BJ (cell line): ENCODE measurements around the gene JPT1. TPM values are rescaled to one million over a fixed set of nuclear protein-coding genes. Genes with fewer than 3 reads are reported as not detected.

Source experiments
- CTCF ChIA-PET: fragments of 350-600 bp; formaldehyde crosslinking; extraction: SDS; loops from one replicate; lab custom pipeline; 2021; ENCODE audit warnings: antibody characterized with exemption, inconsistent platforms; lab: Yijun Ruan, JAX
- POLR2A ChIA-PET: fragments of 300-600 bp; sonication (Branson Sonifier 250); formaldehyde crosslinking; extraction: SDS; loops from one replicate; lab custom pipeline; 2021; ENCODE audit warnings: antibody characterized with exemption; lab: Charles Lee
- DNase-seq: peaks from one replicate; pipeline ENCODE4 v3.0.0-alpha.2; 2011; ENCODE audit warnings: low read depth
- H3K27me3 ChIP-seq: 2 replicates; pipeline ENCODE4 v1.6.0; 2011; ENCODE audit warnings: low read length; ENCODE audit not compliant: control insufficient read depth, insufficient read depth
- H3K36me3 ChIP-seq: 2 replicates; pipeline ENCODE4 v1.5.1; 2011; ENCODE audit warnings: low read length; ENCODE audit not compliant: control insufficient read depth, insufficient read depth
- H3K4me3 ChIP-seq: 2 replicates; pipeline ENCODE4 v1.5.1; 2011; ENCODE audit warnings: low read depth, mild to moderate bottlenecking, control low read depth, low read length
- polyA plus RNA-seq: library from polyadenylated mRNA; depleted of rRNA; stranded (reverse); fragments of >200 nt; gene quantifications from 2 replicates; pipeline ENCODE4 v1.2.3, GENCODE V29; 2011
- TF ChIP-seq, protein P1 (sequence below): IDR thresholded peaks from 2 replicates; pipeline ENCODE4 v1.5.1; 2011; ENCODE audit warnings: low read depth, mild to moderate bottlenecking, control low read depth, inconsistent platforms, low read length, moderate library complexity; ENCODE audit not compliant: insufficient read depth

The JPT1 gene
- polyA plus RNA-seq, 1 experiment = 111 TPM

GRCh38 chr17:75125984-75126383 is 28.3 kb downstream of the JPT1 start:
- Histone ChIP-seq H3K4me3 (no peak overlapping the region), H3K27me3 (no peaks in the 10 kb centered on the region), H3K36me3 (peaks cover 16% of the 10 kb centered on the region)
- ChIA-PET POLR2A (no interaction called here), CTCF (interaction anchor here (6.9 kb wide), 1 partner anchor 12 kb away, joined by 49 read pairs; no protein-coding TSS in a partner anchor)
- DNase-seq = no peak
- TF ChIP-seq, protein P1, sequence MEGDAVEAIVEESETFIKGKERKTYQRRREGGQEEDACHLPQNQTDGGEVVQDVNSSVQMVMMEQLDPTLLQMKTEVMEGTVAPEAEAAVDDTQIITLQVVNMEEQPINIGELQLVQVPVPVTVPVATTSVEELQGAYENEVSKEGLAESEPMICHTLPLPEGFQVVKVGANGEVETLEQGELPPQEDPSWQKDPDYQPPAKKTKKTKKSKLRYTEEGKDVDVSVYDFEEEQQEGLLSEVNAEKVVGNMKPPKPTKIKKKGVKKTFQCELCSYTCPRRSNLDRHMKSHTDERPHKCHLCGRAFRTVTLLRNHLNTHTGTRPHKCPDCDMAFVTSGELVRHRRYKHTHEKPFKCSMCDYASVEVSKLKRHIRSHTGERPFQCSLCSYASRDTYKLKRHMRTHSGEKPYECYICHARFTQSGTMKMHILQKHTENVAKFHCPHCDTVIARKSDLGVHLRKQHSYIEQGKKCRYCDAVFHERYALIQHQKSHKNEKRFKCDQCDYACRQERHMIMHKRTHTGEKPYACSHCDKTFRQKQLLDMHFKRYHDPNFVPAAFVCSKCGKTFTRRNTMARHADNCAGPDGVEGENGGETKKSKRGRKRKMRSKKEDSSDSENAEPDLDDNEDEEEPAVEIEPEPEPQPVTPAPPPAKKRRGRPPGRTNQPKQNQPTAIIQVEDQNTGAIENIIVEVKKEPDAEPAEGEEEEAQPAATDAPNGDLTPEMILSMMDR = no peak

DNA sequence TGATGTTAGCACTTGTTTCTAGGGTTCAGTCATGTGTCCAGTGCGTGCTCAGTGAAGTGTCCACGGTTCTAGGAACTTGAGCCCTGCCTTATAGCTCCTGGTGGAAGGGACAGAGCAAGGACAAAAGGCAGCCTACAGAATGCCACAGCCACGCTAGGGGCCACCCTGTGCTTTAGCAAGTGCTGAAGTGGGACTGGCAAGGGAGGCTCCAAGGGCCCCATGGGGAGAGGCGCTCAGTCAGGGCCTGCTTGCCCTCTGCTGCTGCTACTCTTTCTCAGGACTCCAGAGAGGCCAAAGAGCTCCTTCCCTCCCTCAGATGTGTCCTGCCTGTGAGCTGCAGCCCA is 29.5 kb downstream of the JPT1 start:
- POLR2A ChIA-PET = no interaction called here
- CTCF ChIA-PET = interaction anchor here (1.6 to 6.9 kb wide), 2 partner anchors 11 to 167 kb away, joined by 6 to 49 read pairs; no protein-coding TSS in a partner anchor
- Histone ChIP-seq H3K27me3 (no peaks in the 10 kb centered on the region), H3K36me3 (peaks cover 14% of the 10 kb centered on the region), H3K4me3 (no peak overlapping the region)
- no peak for DNase-seq
- TF ChIP-seq, protein P1 = no peak

DNA sequence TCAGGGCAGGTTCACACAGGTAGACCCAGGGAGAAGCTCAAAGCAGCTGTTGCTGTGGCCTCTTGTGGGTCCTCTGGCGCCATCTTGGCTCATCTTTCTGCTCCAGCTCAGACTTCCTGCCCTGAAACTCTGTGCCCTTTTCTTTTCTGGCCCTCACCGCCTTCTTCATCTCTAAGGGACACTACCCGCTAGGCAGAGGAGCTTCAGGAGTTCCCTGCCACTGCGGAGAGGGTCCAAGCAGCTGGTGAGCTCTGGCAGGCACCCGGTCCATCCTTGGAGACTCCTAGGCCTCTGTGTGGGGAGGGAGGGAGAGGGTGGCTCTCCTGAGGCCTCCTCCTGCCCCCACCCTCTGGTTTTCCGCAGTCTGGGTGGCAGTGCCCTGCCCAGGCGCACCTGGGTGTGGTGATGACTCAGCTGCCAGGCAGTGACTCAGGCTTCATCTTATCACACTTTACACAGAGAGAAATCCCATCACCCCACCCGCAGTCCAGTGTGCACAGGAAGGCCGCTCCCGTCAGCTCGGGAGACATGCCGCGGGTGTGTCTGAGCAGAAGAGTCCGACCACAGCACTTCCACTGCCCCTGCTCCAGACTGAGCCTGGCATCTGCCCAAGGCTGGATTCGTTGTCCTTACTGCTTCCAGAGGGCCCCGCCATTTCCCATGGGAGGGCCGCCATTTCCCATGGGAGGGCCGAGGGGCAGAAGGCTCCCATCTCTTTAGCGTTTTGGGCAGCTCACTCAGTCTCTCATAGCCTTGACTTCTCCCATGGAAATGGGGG is 30.1 kb downstream of the JPT1 start:
- POLR2A ChIA-PET = no interaction called here
- CTCF ChIA-PET = interaction anchor here (0.6 to 6.9 kb wide), 5 partner anchors 10 to 166 kb away, joined by 3 to 49 read pairs (median 4); no protein-coding TSS in a partner anchor
- H3K4me3 ChIP-seq = no peak overlapping the region
- TF ChIP-seq, protein P1 = no peak
- DNase-seq = no peak
- no peaks in the 10 kb centered on the region for H3K27me3 ChIP-seq
- H3K36me3 ChIP-seq = peaks cover 10% of the 10 kb centered on the region

- CTCF ChIA-PET = interaction anchor here (1.8 to 5.4 kb wide), 3 partner anchors 12 to 48 kb away, joined by 9 to 47 read pairs (median 34); partner anchors contain the start of gene NT5C
- Histone ChIP-seq H3K36me3 (peaks cover 7% of the 10 kb centered on the region), H3K4me3 (no peak overlapping the region), H3K27me3 (no peaks in the 10 kb centered on the region)
- TF ChIP-seq, protein P1 = no peak
- no peak for DNase-seq
- POLR2A ChIA-PET = interaction anchor here (0.6 kb wide), 1 partner anchor 33 kb away, joined by 3 read pairs; no protein-coding TSS in a partner anchor
These were observed 36.0 kb downstream of the JPT1 start for GRCh38 chr17:75118307-75118706.

- DNase-seq = no peak
- TF ChIP-seq, protein P1 = no peak
- ChIA-PET POLR2A (no interaction called here), CTCF (interaction anchor here (0.6 to 5.9 kb wide), 5 partner anchors 11 to 159 kb away, joined by 3 to 78 read pairs (median 9); partner anchors contain the start of gene NT5C)
- no peaks in the 10 kb centered on the region for H3K27me3 ChIP-seq
- peaks cover 7% of the 10 kb centered on the region for H3K36me3 ChIP-seq
- H3K4me3 ChIP-seq = no peak overlapping the region
These were observed 37.6 kb downstream of the JPT1 start for GRCh38 chr17:75116737-75117136.
